Activated T-cell treated with anti-CD3 and anti-CD28 coated beads for 48 hours (primary cell): Measurements from ENCODE around the gene CIZ1.
"Not testable (repeated sequence)": the region's sequence is repeated elsewhere in the genome, so short reads cannot be mapped to it uniquely, and the experiment has no call there.

ENCODE experiments used
- DNase-seq: peaks from one replicate; pipeline ENCODE4 v3.0.0-alpha.2; 2020; ENCODE audit warnings: low read depth

The CIZ1 gene, protein sequence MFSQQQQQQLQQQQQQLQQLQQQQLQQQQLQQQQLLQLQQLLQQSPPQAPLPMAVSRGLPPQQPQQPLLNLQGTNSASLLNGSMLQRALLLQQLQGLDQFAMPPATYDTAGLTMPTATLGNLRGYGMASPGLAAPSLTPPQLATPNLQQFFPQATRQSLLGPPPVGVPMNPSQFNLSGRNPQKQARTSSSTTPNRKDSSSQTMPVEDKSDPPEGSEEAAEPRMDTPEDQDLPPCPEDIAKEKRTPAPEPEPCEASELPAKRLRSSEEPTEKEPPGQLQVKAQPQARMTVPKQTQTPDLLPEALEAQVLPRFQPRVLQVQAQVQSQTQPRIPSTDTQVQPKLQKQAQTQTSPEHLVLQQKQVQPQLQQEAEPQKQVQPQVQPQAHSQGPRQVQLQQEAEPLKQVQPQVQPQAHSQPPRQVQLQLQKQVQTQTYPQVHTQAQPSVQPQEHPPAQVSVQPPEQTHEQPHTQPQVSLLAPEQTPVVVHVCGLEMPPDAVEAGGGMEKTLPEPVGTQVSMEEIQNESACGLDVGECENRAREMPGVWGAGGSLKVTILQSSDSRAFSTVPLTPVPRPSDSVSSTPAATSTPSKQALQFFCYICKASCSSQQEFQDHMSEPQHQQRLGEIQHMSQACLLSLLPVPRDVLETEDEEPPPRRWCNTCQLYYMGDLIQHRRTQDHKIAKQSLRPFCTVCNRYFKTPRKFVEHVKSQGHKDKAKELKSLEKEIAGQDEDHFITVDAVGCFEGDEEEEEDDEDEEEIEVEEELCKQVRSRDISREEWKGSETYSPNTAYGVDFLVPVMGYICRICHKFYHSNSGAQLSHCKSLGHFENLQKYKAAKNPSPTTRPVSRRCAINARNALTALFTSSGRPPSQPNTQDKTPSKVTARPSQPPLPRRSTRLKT

DNA sequence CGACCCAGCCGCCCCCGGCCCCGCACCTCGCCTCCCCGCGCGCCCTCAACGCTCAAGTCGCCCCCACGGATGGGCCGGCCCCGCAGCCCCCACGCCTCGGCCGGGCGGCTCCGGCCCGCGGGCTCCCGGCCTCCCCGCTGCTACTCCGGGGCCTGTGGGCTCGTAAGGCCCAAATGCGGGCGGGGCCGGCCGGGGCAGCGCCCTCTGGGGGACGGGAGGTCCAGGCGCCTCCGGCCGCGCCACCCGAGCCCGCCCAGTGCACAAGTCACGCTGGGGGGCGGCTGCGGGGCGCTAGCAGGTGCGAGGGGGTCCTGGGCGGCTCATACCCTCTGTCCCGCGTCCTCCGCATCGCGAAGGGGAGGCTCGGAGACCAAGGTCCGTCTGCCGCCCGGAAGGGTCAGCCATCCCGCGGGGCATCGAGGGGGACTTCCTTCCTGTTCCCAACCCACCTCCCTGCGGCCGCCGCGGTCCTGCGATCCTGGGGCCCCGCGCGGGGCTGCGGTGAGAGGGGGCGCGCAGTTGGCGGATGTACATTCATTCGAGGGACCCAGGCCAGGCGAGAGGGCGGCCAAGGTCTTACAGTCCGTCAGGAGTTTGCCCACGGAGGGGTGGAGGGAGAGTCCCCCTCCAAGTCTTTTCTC lies at the start of gene CIZ1:
Gene CIZ1 (minus strand): TSS at position 167 of the 641 bp plus-strand sequence. CDS start 715 bp downstream, outside the sequence.
- peak; percentile 71 for DNase-seq

DNA sequence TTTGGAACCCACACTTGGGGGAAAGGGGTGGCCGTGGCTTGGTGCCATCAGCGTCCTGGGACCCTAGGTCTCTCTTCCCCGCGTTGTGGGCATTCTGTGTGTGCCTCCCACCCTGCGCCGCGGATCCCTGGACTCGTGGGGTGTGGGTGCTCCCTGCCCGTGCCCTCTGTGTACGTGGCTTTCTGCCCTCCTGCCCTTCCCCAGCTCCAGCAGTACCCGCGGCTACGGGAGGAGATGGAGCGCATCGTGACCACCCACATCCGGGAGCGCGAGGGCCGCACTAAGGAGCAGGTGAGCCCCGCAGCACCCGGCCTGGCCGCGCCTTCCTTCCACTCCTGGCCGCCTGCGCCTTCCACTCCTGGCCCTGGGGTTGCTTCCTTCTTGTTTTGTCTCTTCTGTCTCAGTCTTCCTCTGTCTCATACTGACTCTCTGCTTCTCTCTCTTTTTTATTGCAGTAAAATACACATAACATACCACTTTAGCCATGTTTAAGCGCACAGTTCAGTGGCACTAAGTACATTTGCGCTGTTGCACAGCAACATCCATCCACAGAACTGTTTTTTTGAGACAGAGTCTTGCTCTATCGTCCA lies 42.5 kb upstream of the CIZ1 start:
- DNase-seq = no peak

DNA sequence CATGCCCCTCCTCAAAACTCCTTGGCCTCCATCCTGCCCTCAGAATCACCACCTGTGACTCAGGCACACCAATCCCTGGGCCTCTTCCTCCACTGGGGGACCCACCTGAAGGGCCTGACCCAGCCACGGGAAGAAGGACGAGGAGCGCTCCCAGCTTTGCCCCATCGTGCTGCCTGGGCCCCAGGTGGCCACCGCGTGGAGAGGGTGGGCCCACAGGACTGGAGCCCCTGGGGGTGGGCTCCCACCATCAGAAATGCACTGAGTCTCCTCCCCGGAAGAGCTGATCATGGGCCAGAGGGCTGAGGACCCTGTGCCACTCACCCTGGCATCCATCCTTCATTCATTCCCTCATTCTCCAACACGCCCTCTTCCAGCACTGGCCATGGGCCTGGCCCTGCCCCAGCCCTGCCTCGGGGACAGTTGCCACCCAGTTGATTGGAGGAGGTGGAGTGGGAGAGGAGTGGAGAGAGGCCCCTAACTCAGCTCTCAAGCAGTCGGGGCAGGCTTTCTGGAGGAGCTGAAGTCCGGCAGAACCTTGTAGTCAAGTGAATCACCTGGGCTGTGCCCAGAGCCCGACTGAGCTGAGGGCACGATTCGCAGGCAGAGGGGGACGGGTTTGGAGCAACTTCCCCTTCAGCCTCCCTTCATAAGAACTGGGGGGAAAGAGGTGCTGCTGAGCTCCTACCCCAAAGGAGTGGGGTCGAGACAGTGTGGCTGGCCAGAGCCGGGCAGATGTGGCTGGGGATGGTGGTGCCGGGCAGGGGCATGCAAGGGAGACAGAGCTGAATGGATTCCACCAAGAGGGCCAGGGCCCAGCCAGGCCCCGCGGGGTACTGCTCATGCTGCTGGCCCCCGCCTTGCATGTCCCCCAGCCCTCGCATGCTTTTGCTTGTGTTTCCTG lies 41.4 kb upstream of the CIZ1 start:
- no peak for DNase-seq

DNA sequence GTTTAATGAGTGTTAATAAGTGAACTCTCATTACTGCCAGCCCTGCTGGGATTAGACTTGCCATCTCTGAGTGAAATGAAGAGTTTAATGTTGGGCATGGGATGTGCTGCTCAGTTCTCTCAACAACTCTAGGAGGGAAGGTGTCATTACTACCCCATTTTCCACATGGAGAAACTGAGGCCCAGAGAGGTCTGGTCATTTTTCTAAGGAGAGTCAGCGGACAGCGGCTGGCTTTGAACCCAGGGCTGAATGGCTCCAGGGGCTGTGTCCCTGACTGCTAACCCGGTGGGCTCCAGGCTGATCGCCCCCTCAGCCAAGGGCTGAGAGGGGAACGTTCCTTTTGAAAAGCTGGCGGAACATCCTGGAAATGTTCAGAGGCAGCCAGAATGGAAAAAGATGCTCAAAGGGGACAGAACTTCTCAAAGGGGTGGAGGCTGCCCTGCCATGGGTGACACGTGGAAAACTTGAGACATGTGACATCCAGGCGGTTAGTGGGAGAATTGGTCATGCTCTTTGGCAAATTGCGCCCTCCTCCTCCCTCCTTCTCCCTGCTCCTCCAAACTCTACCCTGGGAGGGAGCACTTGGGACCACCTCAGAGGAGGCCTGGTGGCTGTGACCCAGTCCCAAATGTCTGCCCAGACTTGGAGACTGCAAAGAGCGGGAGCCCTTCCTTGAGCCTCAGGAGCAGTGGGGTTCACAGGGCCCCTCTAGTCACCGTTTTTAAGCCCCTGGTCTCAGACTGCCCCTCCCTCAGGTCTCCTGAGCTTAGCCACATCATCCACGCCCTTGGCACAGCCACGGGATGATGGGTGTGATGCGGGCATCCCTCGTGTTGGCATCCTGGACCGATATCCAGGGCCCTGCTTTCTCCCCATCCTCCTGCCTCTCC lies 40.5 kb upstream of the CIZ1 start:
- no peak for DNase-seq

DNA sequence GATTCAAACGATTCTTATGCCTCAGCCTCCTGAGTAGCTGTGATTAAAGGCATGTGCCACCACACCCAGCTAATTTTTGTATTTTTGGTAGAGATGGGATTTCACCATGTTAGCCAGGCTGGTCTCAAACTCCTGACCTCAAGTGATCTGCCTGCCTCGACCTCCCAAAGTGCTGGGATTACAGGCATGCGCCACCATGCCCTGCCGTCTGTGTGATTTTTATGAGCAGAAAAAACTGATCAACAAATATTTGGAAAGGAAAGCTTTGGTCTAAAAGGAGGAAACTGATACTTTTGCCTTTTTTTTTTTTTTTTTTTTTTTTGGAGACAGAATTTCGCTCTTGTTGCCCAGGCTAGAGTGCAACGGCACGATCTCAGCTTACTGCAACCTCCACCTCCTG lies 39.5 kb upstream of the CIZ1 start:
- not testable (repeated sequence) for DNase-seq

DNA sequence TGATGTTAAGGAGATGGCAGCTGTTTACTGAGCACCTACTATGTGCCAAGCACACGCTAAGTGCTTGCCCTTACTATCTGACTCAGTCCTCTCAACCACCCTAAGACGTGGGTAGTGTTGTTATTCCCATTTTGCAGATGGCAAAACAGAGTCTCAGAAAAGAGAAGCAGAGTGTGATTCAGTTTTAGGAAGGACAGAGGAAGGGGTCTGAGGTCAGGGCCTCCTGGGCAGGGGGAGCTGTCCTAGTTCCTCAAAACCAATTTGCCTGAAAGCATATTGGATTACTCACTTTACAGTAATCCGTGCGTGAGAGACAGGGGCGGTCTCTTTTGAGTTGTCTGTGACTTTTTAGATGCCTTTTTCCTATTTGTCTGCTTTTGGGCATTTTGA lies 35.0 kb upstream of the CIZ1 start:
- DNase-seq = no peak

DNA sequence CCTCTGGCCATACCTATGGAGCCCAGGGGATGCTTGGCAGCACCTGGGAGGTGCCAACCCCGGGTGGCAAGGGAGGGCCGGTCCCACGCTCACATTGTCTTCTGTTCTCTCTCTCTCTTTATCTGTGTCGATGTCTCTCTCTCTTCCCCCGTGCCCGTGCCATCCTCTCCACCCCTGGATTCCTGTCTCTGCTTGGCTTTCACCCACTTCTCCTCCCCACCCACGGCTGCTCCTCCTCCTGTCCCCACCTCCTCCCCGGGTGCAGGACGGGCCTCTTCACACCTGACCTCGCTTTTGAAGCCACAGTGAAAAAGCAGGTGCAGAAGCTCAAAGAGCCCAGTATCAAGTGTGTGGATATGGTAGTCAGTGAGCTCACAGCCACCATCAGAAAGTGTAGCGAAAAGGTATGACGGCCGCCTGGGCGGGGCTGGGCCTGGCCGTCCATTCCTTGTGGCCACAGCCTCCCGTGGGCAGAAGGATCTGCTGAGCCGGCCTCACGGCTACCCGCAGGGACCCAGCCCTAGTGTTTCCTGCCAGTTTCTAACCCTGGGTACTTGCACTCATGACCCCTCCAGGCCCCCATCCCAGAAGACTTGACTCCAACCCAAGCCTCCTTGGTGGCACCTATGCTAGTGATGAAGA lies 34.5 kb upstream of the CIZ1 start:
- no peak for DNase-seq

DNA sequence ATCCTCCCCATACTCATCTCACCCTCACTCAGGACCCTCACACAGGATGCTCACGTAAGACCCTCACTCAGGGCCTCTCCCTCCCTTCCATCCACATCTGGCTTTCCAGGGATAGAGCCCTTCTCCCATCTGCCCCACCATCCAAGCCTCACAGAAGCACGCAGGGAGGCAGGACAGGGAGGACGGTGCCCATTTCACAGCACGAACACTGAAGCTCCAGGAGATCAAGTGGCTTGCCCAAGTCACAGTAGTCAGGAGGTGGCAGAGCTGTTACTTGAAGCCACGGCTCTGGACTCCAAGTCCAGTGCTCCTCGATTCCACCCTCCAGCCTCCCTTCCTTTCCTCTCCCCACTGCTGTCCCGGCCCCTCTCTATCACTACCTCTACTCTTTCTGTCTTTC lies 33.5 kb upstream of the CIZ1 start:
- no peak for DNase-seq

DNA sequence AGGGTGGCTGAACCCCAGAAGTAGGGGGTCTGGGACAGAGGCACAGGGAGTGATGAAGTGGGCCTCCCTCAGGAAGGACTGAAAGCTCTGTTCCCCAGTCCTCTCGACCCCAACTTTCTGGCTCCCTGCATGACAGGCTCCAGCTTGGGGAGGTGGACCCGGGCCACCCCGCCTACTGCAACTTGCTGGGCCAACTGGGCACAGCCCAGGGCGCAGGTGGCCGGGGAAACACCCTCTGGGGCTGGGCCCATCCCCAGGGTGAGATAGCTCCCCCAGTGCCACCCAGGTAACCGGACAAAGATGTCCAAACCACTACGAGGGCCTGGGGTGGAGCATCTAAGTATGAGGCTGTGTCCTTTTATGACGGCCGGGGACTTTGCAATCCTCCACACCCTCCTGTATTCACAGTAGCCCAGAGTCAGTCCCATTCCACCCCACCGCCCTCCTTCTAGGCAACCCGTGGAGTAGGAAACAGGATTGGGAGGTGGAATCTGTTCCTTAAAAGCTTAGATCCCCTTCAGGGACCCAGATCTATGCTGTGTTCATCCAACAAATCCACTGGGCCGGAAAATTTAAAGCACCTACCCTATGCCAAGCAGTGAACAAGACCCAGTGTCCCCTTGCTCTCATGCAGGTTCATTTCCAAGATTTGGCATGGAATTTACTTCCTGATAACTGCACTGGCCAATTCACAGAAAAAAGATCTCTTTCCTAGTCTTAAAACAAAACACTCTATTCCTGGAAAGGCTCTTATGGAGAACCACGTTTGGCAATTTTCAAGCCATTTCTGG lies 31.7 kb upstream of the CIZ1 start:
- DNase-seq = no peak

DNA sequence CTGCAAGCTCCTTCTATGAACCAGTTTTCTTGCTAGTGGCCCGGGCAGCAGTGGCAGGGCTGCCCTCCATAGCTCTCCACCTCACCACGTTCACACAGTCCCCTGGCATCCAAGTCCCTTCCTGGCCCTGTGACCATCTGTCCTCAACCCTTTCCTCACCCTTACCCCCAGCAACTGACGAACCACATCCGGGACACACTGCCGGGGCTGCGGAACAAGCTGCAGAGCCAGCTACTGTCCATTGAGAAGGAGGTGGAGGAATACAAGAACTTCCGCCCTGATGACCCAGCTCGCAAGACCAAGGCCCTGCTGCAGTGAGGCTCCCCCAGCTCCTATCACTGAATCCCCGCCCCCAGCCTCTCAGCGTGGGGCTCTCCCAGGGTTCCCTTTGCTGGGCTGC lies 30.7 kb upstream of the CIZ1 start:
- no peak for DNase-seq

DNA sequence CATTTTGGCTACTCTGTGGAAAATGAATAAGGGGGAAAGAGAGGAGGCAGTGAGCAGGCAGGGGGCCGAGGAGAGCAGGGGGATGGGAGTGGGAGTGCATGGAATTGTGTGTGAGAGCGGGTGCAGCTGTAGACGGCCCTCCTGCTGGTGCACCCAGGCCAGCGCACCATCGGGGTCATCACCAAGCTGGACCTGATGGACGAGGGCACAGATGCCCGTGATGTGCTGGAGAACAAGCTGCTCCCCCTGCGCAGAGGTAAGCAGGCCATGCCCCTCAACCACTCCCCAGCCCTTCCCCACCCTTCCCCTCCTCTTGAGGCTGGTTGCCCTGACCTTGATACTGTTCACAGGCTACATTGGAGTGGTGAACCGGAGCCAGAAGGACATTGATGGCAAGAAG lies 28.5 kb upstream of the CIZ1 start:
- DNase-seq = no peak

DNA sequence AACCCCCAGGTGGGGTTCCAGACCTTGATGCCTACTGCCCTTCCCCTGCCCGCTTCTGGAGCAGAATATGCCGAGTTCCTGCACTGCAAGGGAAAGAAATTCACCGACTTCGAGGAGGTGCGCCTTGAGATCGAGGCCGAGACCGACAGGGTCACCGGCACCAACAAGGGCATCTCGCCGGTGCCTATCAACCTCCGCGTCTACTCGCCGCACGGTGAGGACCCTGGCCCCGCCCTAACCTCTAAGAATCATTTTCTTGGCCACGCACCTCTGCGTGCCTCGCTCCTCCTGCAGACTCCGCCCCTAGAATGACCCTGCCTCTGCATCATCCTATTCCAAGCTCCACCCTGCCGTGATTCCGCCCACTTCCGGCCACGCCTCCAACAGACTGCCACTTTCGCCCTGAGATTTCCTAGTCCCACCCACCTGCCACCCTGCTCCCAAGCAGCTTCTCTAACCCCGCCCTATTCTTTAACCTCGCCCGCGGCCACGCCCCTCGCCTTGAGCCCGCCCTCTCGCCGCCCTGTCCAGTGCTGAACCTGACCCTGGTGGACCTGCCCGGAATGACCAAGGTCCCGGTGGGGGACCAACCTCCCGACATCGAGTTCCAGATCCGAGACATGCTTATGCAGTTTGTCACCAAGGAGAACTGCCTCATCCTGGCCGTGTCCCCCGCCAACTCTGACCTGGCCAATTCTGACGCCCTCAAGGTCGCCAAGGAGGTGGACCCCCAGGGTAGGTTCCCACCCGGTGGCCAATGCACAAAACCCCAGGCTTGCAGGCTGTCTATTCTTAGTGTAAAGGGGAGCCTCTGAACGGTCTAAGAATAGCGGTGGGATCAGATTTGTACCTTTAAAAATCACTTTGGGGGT lies 27.4 kb upstream of the CIZ1 start:
- peak; percentile 94 for DNase-seq

DNA sequence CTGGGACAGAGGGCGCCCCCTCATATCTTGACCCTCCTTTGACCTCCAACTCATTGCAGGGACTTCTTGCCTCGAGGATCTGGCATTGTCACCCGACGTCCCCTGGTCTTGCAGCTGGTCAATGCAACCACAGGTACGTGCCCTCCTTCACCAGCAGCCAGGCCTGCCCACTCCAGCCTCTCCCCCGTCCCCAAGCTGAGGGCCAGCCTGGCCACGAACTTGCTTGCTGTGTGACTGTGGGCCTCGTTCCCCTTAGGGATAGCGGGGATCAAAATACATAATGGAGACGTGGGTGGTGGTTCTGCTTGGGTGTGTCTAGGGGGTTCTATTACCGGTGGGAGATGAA lies 26.8 kb upstream of the CIZ1 start:
- DNase-seq = no peak

DNA sequence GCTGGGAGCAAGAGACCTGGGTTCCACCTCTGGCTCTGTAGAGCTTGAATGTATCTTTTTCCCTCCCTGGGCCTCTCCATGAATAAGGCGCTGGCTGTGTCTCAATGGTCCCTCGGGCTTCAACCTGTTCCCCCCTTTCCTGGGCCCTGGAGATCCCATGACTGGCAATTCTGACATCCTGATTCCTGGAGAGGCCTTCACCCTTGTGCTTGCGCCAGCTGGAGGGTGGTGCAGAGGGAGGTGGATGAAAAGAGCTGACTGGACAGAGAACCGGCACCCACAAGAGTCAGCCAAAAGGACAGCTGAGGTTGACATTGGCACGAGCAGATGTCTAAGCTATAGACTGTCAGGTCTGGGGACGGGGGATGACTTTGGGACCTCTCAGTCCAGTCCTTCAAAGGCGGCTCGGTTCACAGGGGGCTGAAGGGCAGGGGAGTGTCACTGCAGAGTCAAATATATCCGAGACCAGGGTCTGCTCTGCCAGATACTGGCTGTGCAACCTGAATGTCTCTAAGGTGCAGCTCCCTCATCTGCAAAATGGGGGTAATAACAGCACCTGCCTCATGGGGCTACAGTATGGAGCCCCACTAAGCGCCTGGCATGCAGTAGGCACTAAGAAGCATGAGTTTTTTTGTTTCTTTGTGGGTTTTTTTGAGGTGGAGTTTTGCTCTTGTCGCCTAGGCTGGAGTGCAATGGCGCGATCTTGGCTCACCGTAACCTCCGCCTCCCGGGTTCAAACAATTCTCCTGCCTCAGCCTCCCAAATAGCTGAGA lies 25.6 kb upstream of the CIZ1 start:
- DNase-seq = no peak

DNA sequence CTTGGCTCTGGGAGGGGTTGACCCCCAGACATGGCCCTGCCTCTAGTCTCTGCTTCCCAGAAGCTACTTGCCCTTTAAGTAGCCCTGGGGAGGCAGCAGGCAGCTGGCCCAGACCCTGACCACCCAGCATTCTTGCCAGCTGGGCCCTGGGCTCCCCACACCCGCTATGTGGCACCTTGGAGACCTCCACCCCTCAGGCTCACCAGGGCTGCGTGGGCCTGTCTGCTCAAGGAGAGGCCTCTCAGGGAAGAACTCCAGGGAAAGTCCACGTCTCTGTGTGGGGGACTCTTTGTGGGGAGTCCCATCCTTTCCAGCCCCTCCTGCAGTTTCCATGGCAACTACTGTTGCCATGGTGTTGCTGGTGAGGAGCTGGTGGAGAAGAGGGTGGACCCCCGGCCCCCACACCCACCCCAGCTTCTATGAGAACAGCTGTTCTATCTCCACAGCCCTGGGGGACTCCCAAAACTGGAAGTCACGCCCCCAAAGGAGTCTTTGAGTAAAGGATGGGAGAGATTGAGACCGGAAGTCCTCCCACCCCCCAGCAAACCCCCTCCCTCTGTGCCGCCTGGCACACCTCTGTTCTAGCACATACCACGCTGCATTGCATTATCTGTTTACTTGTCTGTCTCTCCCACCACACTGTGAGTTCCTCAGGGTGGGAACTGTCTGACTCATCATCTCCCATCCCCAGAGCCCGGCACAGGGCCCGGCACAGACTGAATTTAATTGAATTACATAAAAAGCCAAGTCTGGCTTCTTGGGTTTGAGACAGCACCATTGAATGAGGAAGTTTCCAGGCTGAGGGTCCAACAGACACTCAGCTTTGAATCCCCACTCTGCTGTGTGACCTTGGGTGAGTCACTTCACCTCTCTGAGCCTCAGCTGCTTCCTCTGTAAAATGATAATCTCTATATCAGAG lies 24.4 kb upstream of the CIZ1 start:
- DNase-seq = no peak
